Neural cell (in vitro differentiated cells): ENCODE data around the gene PLCL2. TPM values are rescaled to one million over a fixed set of nuclear protein-coding genes. Genes with fewer than 3 reads are reported as not detected.

ENCODE experiments used
- H2AFZ ChIP-seq: fragments of 200-600, 300-800 bp; sonication (generic), shearing (Covaris generic); 2 replicates; pipeline ENCODE4 v1.6.0; 2014; ENCODE audit warnings: low read depth, mild to moderate bottlenecking, antibody characterized with exemption, low read length, moderate library complexity
- H3F3A ChIP-seq: fragments of 200-600 bp; shearing (Covaris generic); 2 replicates; pipeline ENCODE4 v1.6.1; 2016; ENCODE audit warnings: mild to moderate bottlenecking, moderate library complexity, mixed read lengths, antibody characterized with exemption, low read length; ENCODE audit not compliant: insufficient read depth, poor library complexity, severe bottlenecking
- H3K27ac ChIP-seq: fragments of 200-600, 300-800 bp; sonication (generic), shearing (Covaris generic); 2 replicates; pipeline ENCODE4 v1.5.1; 2014; ENCODE audit warnings: mild to moderate bottlenecking, low read length, moderate library complexity
- H3K27me3 ChIP-seq: fragments of 300-800, 200-600 bp; sonication (generic), shearing (Covaris generic); 2 replicates; pipeline ENCODE4 v1.6.0; 2014; ENCODE audit warnings: mild to moderate bottlenecking, low read depth, low read length, moderate library complexity; ENCODE audit not compliant: insufficient read depth
- H3K36me3 ChIP-seq: fragments of 300-800, 200-600 bp; sonication (generic), shearing (Covaris generic); 2 replicates; pipeline ENCODE4 v1.5.1; 2014; ENCODE audit warnings: mild to moderate bottlenecking, antibody characterized with exemption, low read length, moderate library complexity; ENCODE audit not compliant: insufficient read depth
- H3K4me2 ChIP-seq: fragments of 300-800, 200-600 bp; sonication (generic), shearing (Covaris generic); 2 replicates; pipeline ENCODE4 v1.6.0; 2014; ENCODE audit warnings: mild to moderate bottlenecking, low read length
- H3K4me3 ChIP-seq: fragments of 300-800, 200-600 bp; sonication (generic), shearing (Covaris generic); 2 replicates; pipeline ENCODE4 v1.5.1; 2014; ENCODE audit warnings: mild to moderate bottlenecking, low read length, moderate library complexity
- H3K79me2 ChIP-seq: fragments of 200-600 bp; shearing (Covaris generic); replicated peaks from 2 replicates; pipeline ENCODE4 v1.6.0; 2014; ENCODE audit warnings: mild to moderate bottlenecking, low read length, moderate library complexity; ENCODE audit not compliant: insufficient read depth
- H3K9ac ChIP-seq: fragments of 300-800, 200-600 bp; sonication (generic), shearing (Covaris generic); 2 replicates; pipeline ENCODE4 v1.6.1; 2016; ENCODE audit warnings: mild to moderate bottlenecking, low read length, mixed read lengths
- H3K9me2 ChIP-seq: fragments of 200-600 bp; shearing (Covaris generic); 2 replicates; pipeline ENCODE4 v1.6.1; 2016; ENCODE audit warnings: mild to moderate bottlenecking, low read length, mixed read lengths; ENCODE audit not compliant: insufficient read depth
- H3K9me3 ChIP-seq: fragments of 200-600, 300-800 bp; sonication (generic), shearing (Covaris generic); 2 replicates; pipeline ENCODE4 v1.6.1; 2016; ENCODE audit warnings: mild to moderate bottlenecking, mixed run types, low read length, moderate library complexity, mixed read lengths
- H4K20me1 ChIP-seq: fragments of 200-600 bp; shearing (Covaris generic); 2 replicates; pipeline ENCODE4 v1.6.1; 2016; ENCODE audit warnings: mild to moderate bottlenecking, mixed run types; ENCODE audit not compliant: insufficient read depth
- CTCF ChIP-seq: fragments of 450-650 bp; IDR thresholded peaks from 2 replicates; pipeline ENCODE4 v1.5.1; 2014; ENCODE audit warnings: antibody characterized with exemption, mild to moderate bottlenecking, moderate library complexity; ENCODE audit not compliant: poor library complexity, severe bottlenecking
- EP300 ChIP-seq: fragments of 450-650 bp; conservative IDR thresholded peaks from 2 replicates; pipeline ENCODE4 v1.6.1; 2014; ENCODE audit warnings: antibody characterized with exemption, mild to moderate bottlenecking, moderate library complexity; ENCODE audit not compliant: poor library complexity, severe bottlenecking
- EZH2 ChIP-seq: fragments of 200-600, 300-800 bp; shearing (Covaris generic), sonication (generic); IDR thresholded peaks from 2 replicates; pipeline ENCODE4 v1.6.1; 2014; ENCODE audit warnings: antibody characterized with exemption, low read length, borderline replicate concordance, mild to moderate bottlenecking; ENCODE audit not compliant: insufficient read depth, poor library complexity, severe bottlenecking
- MXI1 ChIP-seq: fragments of 450-650 bp; conservative IDR thresholded peaks from 2 replicates; pipeline ENCODE4 v1.6.1; 2014; ENCODE audit warnings: antibody characterized with exemption, mild to moderate bottlenecking; ENCODE audit not compliant: poor library complexity, severe bottlenecking
- POLR2AphosphoS5 ChIP-seq: IDR thresholded peaks from 2 replicates; pipeline ENCODE4 v1.6.1; 2012
- RAD21 ChIP-seq: fragments of 450-650 bp; conservative IDR thresholded peaks from 2 replicates; pipeline ENCODE4 v1.6.1; 2014; ENCODE audit warnings: antibody characterized with exemption, mild to moderate bottlenecking, moderate library complexity
- SMC3 ChIP-seq: fragments of 450-650 bp; conservative IDR thresholded peaks from 2 replicates; pipeline ENCODE4 v1.6.1; 2014; ENCODE audit warnings: antibody characterized with exemption, mild to moderate bottlenecking, moderate library complexity; ENCODE audit not compliant: poor library complexity
- TAF1 ChIP-seq: IDR thresholded peaks from 2 replicates; pipeline ENCODE4 v1.6.1; 2012; ENCODE audit warnings: low read depth
- polyA plus RNA-seq: library from polyadenylated mRNA; depleted of rRNA; stranded (reverse); fragments of >200 nt; gene quantifications from 2 replicates; pipeline ENCODE4 v1.2.3, GENCODE V29; 2014
- TF ChIP-seq, protein P1 (sequence below): IDR thresholded peaks from 2 replicates; pipeline ENCODE4 v1.6.1; 2012; ENCODE audit warnings: borderline replicate concordance

PLCL2 gene
- polyA plus RNA-seq, 1 donor from 2014 or later: 69.8 TPM

- peaks cover 3% of the 10 kb centered on the region for H4K20me1 ChIP-seq
- no peak overlapping the region for H3K4me2 ChIP-seq
Measured at GRCh38 chr3:16936233-16936632, 51.5 kb downstream of the PLCL2 start.

DNA sequence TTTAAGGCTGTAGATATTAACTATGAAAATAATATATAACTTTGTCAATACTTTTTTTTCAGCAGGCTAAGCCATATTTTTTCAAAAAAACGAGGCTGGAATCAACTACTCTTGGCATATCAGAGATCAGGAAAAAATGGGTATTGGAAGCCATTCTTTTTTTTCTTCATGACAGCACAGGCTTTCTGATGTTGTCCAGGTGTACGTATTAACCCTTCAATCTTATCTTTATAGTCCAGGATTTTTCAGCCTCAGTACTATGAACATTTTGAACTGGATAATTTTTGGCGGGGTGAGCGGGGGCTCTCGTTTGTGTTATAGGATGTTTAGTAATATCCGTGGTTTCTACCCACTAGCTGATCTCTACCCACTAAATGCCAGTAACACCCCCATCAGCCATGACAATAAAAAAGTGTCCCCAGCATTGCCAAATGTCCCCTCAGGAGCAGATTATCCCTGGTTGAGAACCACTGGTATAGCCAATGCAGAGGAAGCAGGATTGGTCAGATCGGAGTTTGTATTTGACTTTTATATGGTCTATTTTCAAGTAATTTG is 52.0 kb downstream of the PLCL2 start:
- no peaks in the 10 kb centered on the region for H3K9me2 ChIP-seq
- H3K4me2 ChIP-seq: no peak overlapping the region
- H3K9me3 ChIP-seq: no peaks in the 10 kb centered on the region

More at GRCh38 chr3:16936233-16936632, 51.5 kb downstream of the PLCL2 start:
- Histone ChIP-seq H3K27me3 (no peaks in the 10 kb centered on the region), H3K9me2 (no peaks in the 10 kb centered on the region), H3K79me2 (peaks cover 37% of the 10 kb centered on the region), H3K27ac (no peak overlapping the region), H3K36me3 (no peaks in the 10 kb centered on the region), H3K4me3 (no peak overlapping the region), H3K9ac (no peak overlapping the region), H3F3A (no peaks in the 10 kb centered on the region), H3K9me3 (no peaks in the 10 kb centered on the region), H2AFZ (no peak overlapping the region)
- TF ChIP-seq CTCF (no peak), EP300 (no peak), SMC3 (no peak), POLR2AphosphoS5 (no peak), RAD21 (no peak)

More for the DNA sequence above, 52.0 kb downstream of the PLCL2 start:
- Histone ChIP-seq H2AFZ (no peak overlapping the region), H3K27ac (no peak overlapping the region), H3F3A (no peaks in the 10 kb centered on the region), H3K27me3 (no peaks in the 10 kb centered on the region), H3K9ac (no peak overlapping the region), H4K20me1 (peaks cover 3% of the 10 kb centered on the region), H3K36me3 (no peaks in the 10 kb centered on the region), H3K79me2 (peaks cover 42% of the 10 kb centered on the region), H3K4me3 (no peak overlapping the region)
- TF ChIP-seq EZH2 (no peak), POLR2AphosphoS5 (no peak), RAD21 (no peak), MXI1 (no peak), TAF1 (no peak), CTCF (no peak), EP300 (no peak), SMC3 (no peak)
- TF ChIP-seq, protein P1, sequence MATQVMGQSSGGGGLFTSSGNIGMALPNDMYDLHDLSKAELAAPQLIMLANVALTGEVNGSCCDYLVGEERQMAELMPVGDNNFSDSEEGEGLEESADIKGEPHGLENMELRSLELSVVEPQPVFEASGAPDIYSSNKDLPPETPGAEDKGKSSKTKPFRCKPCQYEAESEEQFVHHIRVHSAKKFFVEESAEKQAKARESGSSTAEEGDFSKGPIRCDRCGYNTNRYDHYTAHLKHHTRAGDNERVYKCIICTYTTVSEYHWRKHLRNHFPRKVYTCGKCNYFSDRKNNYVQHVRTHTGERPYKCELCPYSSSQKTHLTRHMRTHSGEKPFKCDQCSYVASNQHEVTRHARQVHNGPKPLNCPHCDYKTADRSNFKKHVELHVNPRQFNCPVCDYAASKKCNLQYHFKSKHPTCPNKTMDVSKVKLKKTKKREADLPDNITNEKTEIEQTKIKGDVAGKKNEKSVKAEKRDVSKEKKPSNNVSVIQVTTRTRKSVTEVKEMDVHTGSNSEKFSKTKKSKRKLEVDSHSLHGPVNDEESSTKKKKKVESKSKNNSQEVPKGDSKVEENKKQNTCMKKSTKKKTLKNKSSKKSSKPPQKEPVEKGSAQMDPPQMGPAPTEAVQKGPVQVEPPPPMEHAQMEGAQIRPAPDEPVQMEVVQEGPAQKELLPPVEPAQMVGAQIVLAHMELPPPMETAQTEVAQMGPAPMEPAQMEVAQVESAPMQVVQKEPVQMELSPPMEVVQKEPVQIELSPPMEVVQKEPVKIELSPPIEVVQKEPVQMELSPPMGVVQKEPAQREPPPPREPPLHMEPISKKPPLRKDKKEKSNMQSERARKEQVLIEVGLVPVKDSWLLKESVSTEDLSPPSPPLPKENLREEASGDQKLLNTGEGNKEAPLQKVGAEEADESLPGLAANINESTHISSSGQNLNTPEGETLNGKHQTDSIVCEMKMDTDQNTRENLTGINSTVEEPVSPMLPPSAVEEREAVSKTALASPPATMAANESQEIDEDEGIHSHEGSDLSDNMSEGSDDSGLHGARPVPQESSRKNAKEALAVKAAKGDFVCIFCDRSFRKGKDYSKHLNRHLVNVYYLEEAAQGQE: no peak
